ENCODE data around the gene CALCR. TPM values are rescaled to one million over a fixed set of nuclear protein-coding genes. Genes with fewer than 3 reads are reported as not detected.

The CALCR gene
- total and polyA plus RNA-seq, 9 of the 15 experiments (the other 6 are each of a cell fraction or from before 2014, with no cell fraction given) = 0.04 to 0.14 (median 0.09) TPM; not detected in 3

DNA sequence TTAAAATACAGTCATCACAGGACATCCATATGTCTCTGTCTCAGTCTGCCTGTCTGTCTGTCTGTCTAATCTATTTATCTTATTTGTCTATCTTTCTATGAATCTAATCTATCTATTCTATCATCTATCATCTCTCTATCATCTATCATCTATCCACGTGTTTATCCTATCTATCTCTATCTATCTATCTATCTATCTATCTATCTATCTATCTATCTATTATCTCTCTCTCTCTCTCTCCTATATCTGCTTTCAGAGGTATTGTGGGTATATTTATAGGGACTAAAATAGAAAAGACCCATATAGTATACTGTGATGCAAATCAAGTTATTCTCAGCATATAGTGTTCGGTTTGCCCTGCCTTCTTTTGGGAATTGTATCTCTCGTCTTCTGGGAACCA, 174.9 kb downstream of the CALCR start (continued):
- TF ChIP-seq E2F5 (CRISPR knock-in tag; IDR thresholded peaks at IDR 0.05) = no peak
- TF ChIP-seq CREBBP (IDR thresholded peaks at IDR 0.05; ENCODE audit: low read depth, low read length) = peak; percentile 28
- 0 out of 2 replicates have a peak, but pooled peaks have one; percentile 23 for TF ChIP-seq ZBTB2 (IDR thresholded peaks at IDR 0.05)
- TF ChIP-seq CHAMP1 (IDR thresholded peaks at IDR 0.05) = no peak
- TF ChIP-seq ZNF165 (CRISPR knock-in tag; IDR thresholded peaks at IDR 0.05; ENCODE audit: borderline replicate concordance) = no peak
- no peak for TF ChIP-seq AFF1 (IDR thresholded peaks at IDR 0.05; ENCODE audit: low read depth in 1 of 2, partially characterized antibody in 2 of 2)
- no peak for TF ChIP-seq SETDB1 (IDR thresholded peaks at IDR 0.05; ENCODE audit: low read length)
- TF ChIP-seq MAFG (tag; conservative IDR thresholded peaks at IDR 0.05) = no peak
- no peak for TF ChIP-seq E2F6 (IDR thresholded peaks at IDR 0.05; ENCODE audit: borderline replicate concordance in 1 of 2, extremely low read depth in 1 of 2, insufficient read depth in 1 of 2, insufficient read length in 1 of 2, low read depth in 1 of 2, low read length in 1 of 2, poor library complexity in 1 of 2, severe bottlenecking in 1 of 2)
- TF ChIP-seq DACH1 (IDR thresholded peaks at IDR 0.05; ENCODE audit: partially characterized antibody) = peak; percentile 92
- TF ChIP-seq CEBPB (tag; IDR thresholded peaks at IDR 0.05) = no peak

All from K562 (cell line).